Stimulated activated CD8-positive, alpha-beta memory T cell treated with anti-CD3 and anti-CD28 coated beads, Interleukin-2, amount 100 ng/mL, for 48 hours (primary cell): Measurements from ENCODE around the gene THAP4.

ENCODE experiments used
- DNase-seq, 2 donors: peaks; one replicate each; pipeline ENCODE4 v3.0.0-alpha.2; 2020; ENCODE audit warnings: low read depth in 2 of 2

Gene THAP4

DNA sequence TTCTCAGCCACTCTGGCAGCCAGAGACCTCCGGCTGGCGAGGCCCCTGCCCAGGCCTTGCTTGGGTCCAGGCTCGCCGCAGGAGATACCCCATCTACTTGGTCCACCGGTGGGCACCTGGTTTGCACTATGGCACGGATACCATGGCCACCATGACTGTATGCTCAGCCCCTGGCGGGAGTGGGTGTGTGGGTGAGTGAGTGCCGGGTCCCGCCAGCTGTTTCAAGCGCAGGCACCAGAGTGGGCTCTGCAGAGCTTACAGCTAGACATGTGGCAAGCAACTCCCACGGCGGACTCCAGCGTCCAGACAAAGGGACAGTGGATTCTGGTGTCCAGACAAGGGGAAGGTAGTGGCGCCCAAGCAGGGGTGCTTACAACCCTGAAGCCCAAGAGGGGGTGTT lies 2.0 kb upstream of the THAP4 start:
- DNase-seq: no peak

DNA sequence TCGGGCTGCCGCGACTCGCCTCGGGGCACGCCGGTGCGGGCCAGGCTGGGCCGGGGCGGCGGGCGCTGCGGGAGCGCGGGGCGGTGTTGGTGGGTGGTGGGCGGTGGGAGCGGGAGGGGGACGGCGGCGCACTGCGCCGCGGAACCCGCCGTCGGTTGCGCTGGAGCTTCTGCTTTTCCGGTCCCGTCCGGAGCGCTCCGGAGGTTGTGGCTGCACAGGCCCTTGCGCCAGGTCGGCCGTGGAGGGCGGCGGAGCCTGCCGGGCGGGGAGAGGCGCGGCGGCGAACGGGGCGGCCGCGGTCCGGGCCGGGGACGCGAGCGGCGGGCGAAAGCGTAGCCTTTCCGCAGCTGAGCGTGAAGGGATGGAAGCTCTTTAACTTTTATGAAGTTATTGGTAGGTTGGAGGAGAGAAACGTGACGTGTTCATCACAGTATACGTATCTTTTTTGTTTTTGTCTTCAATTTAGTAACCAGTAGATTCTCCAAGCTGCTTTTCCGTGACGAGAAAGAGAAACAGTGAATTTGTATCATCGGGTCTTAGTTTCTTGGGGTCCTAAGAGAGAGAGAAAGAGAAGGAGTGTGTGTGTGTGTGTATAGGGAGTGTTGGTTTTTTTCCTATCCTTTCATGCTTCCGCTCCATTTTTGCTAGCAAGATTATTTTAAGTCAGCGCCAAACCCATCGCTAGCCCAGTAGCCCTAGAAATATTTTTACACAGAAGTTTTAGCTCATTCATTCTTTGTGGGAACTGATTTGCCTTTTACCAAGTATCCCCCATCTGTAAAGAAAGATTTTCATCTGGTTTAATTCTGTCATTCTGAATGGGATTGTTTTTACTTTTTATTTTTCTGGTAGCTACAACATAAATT lies 1.1 kb upstream of the THAP4 start:
- peak in 1 of 2 donors; percentile 41 for DNase-seq

- peak; percentile 20 to 26 for DNase-seq
Observed at GRCh38 chr2:241636182-241637017, 558 bp downstream of the THAP4 start.

GRCh38 chr2:241635756-241636155 lies 1.2 kb downstream of the THAP4 start:
- DNase-seq: no peak

DNA sequence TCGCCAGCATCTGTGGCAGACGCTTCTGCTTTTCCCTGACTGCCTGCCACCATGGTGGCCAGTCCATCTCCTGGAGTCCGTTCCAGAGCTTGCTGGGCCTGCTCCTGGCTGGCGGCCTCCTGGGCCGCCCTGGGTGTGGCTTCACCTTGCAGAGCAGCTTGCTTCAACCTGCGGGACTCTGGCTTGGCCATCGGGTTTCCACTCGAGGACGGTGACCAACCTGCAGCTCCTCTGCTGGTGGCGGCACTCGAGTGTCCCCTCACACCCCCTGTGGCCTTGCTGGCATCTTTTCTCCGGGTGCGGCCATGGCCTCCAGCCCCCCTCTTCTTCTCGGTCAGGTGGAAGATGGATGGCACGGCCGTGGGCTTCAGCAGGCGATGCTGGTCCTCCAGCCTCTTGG lies 3.4 kb downstream of the THAP4 start:
- DNase-seq: no peak

- DNase-seq: no peak
Observed at GRCh38 chr2:241632478-241633325, 4.3 kb downstream of the THAP4 start.

- no peak for DNase-seq
Observed at GRCh38 chr2:241629762-241630435, 7.1 kb downstream of the THAP4 start.

GRCh38 chr2:241627675-241628074 lies 9.3 kb downstream of the THAP4 start:
- DNase-seq: no peak

GRCh38 chr2:241620419-241620769 lies 16.6 kb downstream of the THAP4 start:
- peak in 1 of 2 donors; percentile 63 for DNase-seq

GRCh38 chr2:241619597-241620418 lies 17.1 kb downstream of the THAP4 start:
- peak in 1 of 2 donors; percentile 23 for DNase-seq

DNA sequence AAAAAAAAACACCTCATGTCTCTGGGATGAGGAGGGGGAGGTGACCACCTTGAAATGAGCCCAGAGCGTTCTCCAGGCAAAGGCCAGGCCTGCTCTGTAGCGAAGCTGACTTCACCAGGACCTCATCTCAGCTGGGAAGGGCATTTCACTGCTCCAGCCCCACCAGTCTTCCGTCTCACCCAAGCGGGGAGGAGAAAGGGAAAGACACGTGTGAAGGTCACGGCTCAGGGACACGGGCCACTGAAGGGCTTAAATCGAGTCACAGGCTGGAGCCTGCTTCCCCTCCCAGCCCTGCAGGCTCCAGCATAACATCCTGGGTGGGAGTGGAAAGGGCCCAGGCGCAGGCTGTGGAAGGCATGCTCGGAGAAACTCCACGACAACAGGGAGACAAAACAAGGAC lies 18.1 kb downstream of the THAP4 start:
- no peak for DNase-seq

DNA sequence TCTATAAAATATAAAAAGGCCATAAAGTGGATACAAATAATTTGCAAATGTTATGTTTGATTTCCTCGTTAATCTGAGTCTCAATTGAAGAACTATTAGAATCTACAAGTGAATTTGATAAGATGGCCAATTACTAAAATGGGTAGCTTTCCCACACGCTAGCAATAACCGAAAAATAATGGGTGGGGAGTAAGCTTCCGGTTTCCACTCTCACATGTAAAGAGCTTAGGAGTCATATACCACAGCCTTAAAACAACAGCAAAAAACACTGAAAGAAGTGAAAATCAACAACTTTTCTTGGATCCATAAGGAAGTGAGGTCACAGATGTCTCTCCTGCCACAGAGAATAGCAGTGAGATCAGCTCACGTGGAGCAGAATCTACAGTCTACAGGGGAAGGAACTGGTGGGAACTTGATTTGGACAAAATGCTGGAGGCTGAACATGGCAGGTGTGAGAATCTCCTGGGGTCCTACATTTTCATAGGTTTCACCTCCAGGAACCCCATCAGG lies 18.6 kb downstream of the THAP4 start:
- no peak for DNase-seq

- DNase-seq: no peak
Observed at GRCh38 chr2:241617431-241618154, 19.4 kb downstream of the THAP4 start.

GRCh38 chr2:241616168-241617125 lies 20.5 kb downstream of the THAP4 start:
- DNase-seq: no peak

DNA sequence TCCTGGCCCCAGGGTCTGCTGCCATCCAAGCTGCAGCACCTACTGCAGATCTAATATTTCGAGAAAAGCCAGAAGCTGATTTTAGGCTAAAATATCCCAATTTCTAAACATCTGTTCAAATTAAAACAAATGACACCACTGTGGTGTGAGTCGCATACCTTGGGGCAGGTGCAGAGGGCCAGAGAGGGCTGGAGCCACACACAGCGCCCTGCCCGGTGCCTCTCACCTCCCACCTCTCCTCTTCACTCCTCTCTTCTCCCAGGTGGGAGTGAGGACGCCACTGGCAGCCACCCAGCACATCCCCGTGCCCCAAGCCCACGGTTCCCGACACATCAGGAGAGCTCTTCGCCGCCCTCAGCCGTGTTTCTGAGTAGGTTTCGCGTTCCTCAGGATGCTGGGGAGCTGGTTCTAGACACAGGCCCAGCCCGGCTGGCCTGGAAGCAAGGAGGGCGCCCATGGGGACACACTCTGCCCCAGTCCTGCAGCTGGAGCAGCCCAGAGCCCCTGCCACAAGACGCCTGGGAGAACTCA lies 21.4 kb downstream of the THAP4 start:
- DNase-seq: no peak

- no peak for DNase-seq
Observed at GRCh38 chr2:241615041-241615440, 21.9 kb downstream of the THAP4 start.

GRCh38 chr2:241613017-241613780 lies 23.8 kb downstream of the THAP4 start:
- no peak for DNase-seq
